Mammary epithelial cell (primary cell): ENCODE results near the gene SRGAP3.

Source experiments
- EZH2 ChIP-seq: IDR thresholded peaks from 2 replicates; pipeline ENCODE4 v1.6.1; 2012; ENCODE audit warnings: low read length, inconsistent platforms, borderline replicate concordance
- TF ChIP-seq, protein P1 (sequence below), 2 donors: IDR thresholded peaks in 1 of 2; conservative IDR thresholded peaks in 1 of 2; 2 replicates each; pipeline ENCODE4 v1.5.1; 2011 to 2012; ENCODE audit warnings: inconsistent platforms in 2 of 2, low read length in 2 of 2, mild to moderate bottlenecking in 2 of 2, control low read depth in 1 of 2, low read depth in 1 of 2; ENCODE audit not compliant: insufficient read depth in 1 of 2; ENCODE audit errors: extremely low read depth in 1 of 2

DNA sequence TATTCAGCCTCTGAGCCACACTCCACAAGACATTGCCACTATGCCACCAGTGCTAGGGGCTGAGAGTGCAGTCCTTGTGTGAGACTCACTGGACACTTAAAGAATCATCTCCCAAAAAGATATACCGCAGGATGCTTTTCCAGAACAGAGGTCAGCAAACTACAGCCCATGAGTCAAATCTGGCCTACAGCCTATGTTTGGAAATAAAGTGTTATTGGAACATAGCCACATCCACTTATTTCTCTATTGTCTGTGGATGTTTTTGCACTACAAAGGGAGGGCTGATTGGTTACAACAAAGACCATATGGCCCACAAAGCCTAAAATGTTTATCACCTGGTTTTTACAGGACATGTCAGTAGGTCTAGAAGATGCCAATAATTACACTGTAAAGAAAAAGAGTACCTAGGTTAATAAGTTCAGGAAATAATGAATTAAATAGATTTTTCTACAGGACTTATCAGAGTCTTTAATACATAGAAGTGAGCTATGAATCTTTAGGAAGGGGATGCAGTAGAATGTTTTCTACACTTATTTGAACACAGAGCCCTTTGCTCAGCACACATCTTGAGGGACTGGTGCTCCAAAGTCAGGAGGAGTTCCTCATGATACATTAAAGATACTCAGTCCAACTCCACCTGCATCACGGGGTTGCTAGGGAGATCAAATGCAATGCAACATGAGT is 26.3 kb downstream of the SRGAP3 start:
- TF ChIP-seq, protein P1, sequence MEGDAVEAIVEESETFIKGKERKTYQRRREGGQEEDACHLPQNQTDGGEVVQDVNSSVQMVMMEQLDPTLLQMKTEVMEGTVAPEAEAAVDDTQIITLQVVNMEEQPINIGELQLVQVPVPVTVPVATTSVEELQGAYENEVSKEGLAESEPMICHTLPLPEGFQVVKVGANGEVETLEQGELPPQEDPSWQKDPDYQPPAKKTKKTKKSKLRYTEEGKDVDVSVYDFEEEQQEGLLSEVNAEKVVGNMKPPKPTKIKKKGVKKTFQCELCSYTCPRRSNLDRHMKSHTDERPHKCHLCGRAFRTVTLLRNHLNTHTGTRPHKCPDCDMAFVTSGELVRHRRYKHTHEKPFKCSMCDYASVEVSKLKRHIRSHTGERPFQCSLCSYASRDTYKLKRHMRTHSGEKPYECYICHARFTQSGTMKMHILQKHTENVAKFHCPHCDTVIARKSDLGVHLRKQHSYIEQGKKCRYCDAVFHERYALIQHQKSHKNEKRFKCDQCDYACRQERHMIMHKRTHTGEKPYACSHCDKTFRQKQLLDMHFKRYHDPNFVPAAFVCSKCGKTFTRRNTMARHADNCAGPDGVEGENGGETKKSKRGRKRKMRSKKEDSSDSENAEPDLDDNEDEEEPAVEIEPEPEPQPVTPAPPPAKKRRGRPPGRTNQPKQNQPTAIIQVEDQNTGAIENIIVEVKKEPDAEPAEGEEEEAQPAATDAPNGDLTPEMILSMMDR (conservative IDR thresholded peaks at IDR 0.05 in 1 of 2, IDR thresholded peaks at IDR 0.05 in 1 of 2; ENCODE audit: extremely low read depth in 1 of 2, insufficient read depth in 1 of 2, low read depth in 1 of 2, low read length in 2 of 2): no peak
- no peak for TF ChIP-seq EZH2
